Measurements from ENCODE around the gene HSF4. TPM values are rescaled to one million over a fixed set of nuclear protein-coding genes. Genes with fewer than 3 reads are reported as not detected.

The HSF4 gene
- total RNA-seq, 3 donors from 2014 or later = 26.0 to 113 (median 64.4) TPM

GRCh38 chr16:67202956-67203493 is 38.5 kb downstream of the HSF4 start:
- no peak for DNase-seq
- peaks cover 14% of the 10 kb centered on the region for H3K36me3 ChIP-seq (ENCODE audit: low read depth)
- intact Hi-C loops (cut with DNase I, micrococcal nuclease) = no loop called here
- H3K9me3 ChIP-seq = no peaks in the 10 kb centered on the region
- peaks cover 16% of the 10 kb centered on the region for H3K4me1 ChIP-seq (ENCODE audit: low read depth)
- ATAC-seq = no peak
- H3K4me3 ChIP-seq = no peak overlapping the region
- no peak for TF ChIP-seq CTCF (IDR thresholded peaks at IDR 0.05)

- no peak for TF ChIP-seq CTCF (IDR thresholded peaks at IDR 0.05)
- Histone ChIP-seq H3K4me3 (no peak overlapping the region), H3K4me1 (ENCODE audit: low read depth) (peaks cover 6% of the 10 kb centered on the region), H3K9me3 (no peaks in the 10 kb centered on the region), H3K36me3 (ENCODE audit: low read depth) (peaks cover 14% of the 10 kb centered on the region)
- no peak for ATAC-seq
- intact Hi-C loops (cut with DNase I, micrococcal nuclease) = no loop called here
- DNase-seq = no peak
These were observed 39.5 kb downstream of the HSF4 start for GRCh38 chr16:67204076-67204475.

GRCh38 chr16:67206129-67206837 is 41.7 kb downstream of the HSF4 start:
- intact Hi-C loops (cut with DNase I, micrococcal nuclease) = no loop called here
- TF ChIP-seq CTCF (IDR thresholded peaks at IDR 0.05) = no peak
- no peaks in the 10 kb centered on the region for H3K4me1 ChIP-seq (ENCODE audit: low read depth)
- H3K9me3 ChIP-seq = no peaks in the 10 kb centered on the region
- no peak for DNase-seq
- H3K4me3 ChIP-seq = no peak overlapping the region
- H3K36me3 ChIP-seq (ENCODE audit: low read depth) = peaks cover 14% of the 10 kb centered on the region
- ATAC-seq = no peak

- intact Hi-C loops (cut with DNase I, micrococcal nuclease) = no loop called here
- ATAC-seq (peak; percentile 6), DNase-seq (no peak)
- no peak for TF ChIP-seq CTCF (IDR thresholded peaks at IDR 0.05)
- Histone ChIP-seq H3K4me3 (no peak overlapping the region), H3K4me1 (ENCODE audit: low read depth) (no peaks in the 10 kb centered on the region), H3K9me3 (no peaks in the 10 kb centered on the region), H3K36me3 (ENCODE audit: low read depth) (peaks cover 14% of the 10 kb centered on the region)
These were observed 42.3 kb downstream of the HSF4 start for GRCh38 chr16:67206838-67207248.

- Histone ChIP-seq H3K4me1 (ENCODE audit: low read depth) (no peaks in the 10 kb centered on the region), H3K4me3 (no peak overlapping the region), H3K9me3 (no peaks in the 10 kb centered on the region), H3K36me3 (ENCODE audit: low read depth) (peaks cover 14% of the 10 kb centered on the region)
- ATAC-seq = peak; percentile 35
- DNase-seq = no peak
- no peak for TF ChIP-seq CTCF (IDR thresholded peaks at IDR 0.05)
- intact Hi-C loops (cut with DNase I, micrococcal nuclease) = no loop called here
These were observed 42.9 kb downstream of the HSF4 start for GRCh38 chr16:67207249-67208091.

Data from mucosa of descending colon (tissue), 3 donors.